Gastrocnemius medialis (tissue), 4 donors: ENCODE measurements around the gene RTKN2.

Source experiments
- POLR2A ChIP-seq, 2 donors: fragments of 450-650 bp; IDR thresholded peaks; one replicate each; pipeline ENCODE4 v1.6.1; 2017; ENCODE audit warnings: antibody characterized with exemption in 2 of 2, mild to moderate bottlenecking in 2 of 2, moderate library complexity in 2 of 2
- TF ChIP-seq, protein P1 (sequence below), 5 experiments: fragments of 450-650 bp in 3 of 5; fragments of 200-600 bp in 2 of 5; sonication (generic) in 2 of 5; IDR thresholded peaks in 4 of 5; conservative IDR thresholded peaks in 1 of 5; 1 replicate in 4 of 5; 2 replicates in 1 of 5; pipeline ENCODE4 v1.5.1; 2016 to 2019; ENCODE audit warnings: antibody characterized with exemption in 5 of 5, mild to moderate bottlenecking in 3 of 5, moderate library complexity in 3 of 5

DNA sequence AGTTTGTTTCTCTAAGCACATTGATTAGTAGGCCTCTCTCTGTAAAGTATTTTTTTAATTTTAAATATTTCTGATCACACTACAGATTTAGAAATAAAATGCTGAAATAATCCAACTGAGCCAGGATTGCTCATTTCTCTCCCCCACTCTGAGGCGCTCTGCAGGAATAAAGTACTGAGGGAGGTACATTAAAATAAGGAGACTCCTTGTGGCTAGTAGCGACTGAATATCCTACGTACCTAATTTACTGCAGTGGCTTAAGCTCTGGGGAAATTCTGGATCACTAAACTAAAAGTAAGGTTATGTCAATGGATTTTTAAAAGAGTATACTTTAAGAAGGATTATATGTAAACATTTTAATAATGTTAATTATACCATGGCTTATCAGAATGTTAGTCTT is 75.2 kb downstream of the RTKN2 start:
- TF ChIP-seq, protein P1, sequence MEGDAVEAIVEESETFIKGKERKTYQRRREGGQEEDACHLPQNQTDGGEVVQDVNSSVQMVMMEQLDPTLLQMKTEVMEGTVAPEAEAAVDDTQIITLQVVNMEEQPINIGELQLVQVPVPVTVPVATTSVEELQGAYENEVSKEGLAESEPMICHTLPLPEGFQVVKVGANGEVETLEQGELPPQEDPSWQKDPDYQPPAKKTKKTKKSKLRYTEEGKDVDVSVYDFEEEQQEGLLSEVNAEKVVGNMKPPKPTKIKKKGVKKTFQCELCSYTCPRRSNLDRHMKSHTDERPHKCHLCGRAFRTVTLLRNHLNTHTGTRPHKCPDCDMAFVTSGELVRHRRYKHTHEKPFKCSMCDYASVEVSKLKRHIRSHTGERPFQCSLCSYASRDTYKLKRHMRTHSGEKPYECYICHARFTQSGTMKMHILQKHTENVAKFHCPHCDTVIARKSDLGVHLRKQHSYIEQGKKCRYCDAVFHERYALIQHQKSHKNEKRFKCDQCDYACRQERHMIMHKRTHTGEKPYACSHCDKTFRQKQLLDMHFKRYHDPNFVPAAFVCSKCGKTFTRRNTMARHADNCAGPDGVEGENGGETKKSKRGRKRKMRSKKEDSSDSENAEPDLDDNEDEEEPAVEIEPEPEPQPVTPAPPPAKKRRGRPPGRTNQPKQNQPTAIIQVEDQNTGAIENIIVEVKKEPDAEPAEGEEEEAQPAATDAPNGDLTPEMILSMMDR (IDR thresholded peaks at IDR 0.05 in 4 of 5, conservative IDR thresholded peaks at IDR 0.05 in 1 of 5): no peak
- TF ChIP-seq POLR2A (IDR thresholded peaks at IDR 0.05): no peak
